HPDE6-E6E7 (cell line): ENCODE data around the gene FBXO10.
"Not testable (repeated sequence)": the region's sequence is repeated elsewhere in the genome, so short reads cannot be mapped to it uniquely, and the experiment has no call there.

ENCODE experiments used
- DNase-seq: peaks from one replicate; pipeline ENCODE4 v3.0.0; 2011; ENCODE audit warnings: missing footprints; ENCODE audit errors: extremely low spot score

The FBXO10 gene

GRCh38 chr9:37551468-37551867 is 24.7 kb downstream of the FBXO10 start:
- DNase-seq, result no peak

GRCh38 chr9:37550781-37551180 is 25.4 kb downstream of the FBXO10 start:
- no peak for DNase-seq

GRCh38 chr9:37549527-37549926 is 26.7 kb downstream of the FBXO10 start:
- no peak for DNase-seq

GRCh38 chr9:37547328-37547878 is 28.8 kb downstream of the FBXO10 start:
- no peak for DNase-seq

- DNase-seq, result no peak
Measured at GRCh38 chr9:37543468-37543867, 32.7 kb downstream of the FBXO10 start.

- DNase-seq, result no peak
Measured at GRCh38 chr9:37542895-37543294, 33.3 kb downstream of the FBXO10 start.

- DNase-seq, result no peak
Measured at GRCh38 chr9:37542488-37542887, 33.7 kb downstream of the FBXO10 start.

GRCh38 chr9:37541465-37541864 is 34.7 kb downstream of the FBXO10 start:
- DNase-seq, result no peak

- no peak for DNase-seq
Measured at GRCh38 chr9:37540634-37541033, 35.5 kb downstream of the FBXO10 start.

GRCh38 chr9:37539634-37540033 is 36.5 kb downstream of the FBXO10 start:
- DNase-seq, result no peak

- no peak for DNase-seq
Measured at GRCh38 chr9:37538099-37538498, 38.1 kb downstream of the FBXO10 start.

- no peak for DNase-seq
Measured at GRCh38 chr9:37534901-37535300, 41.3 kb downstream of the FBXO10 start.

GRCh38 chr9:37534412-37534811 is 41.8 kb downstream of the FBXO10 start:
- DNase-seq, result no peak

- DNase-seq, result no peak
Measured at GRCh38 chr9:37531699-37532098, 44.5 kb downstream of the FBXO10 start.

GRCh38 chr9:37528652-37529471 is 47.3 kb downstream of the FBXO10 start:
- DNase-seq, result peak; percentile 54

GRCh38 chr9:37523916-37524315 is 52.3 kb downstream of the FBXO10 start:
- DNase-seq, result no peak

- DNase-seq, result no peak
Measured at GRCh38 chr9:37522971-37523370, 53.2 kb downstream of the FBXO10 start.

- no peak for DNase-seq
Measured at GRCh38 chr9:37521111-37521510, 55.1 kb downstream of the FBXO10 start.

GRCh38 chr9:37520641-37521040 is 55.5 kb downstream of the FBXO10 start:
- no peak for DNase-seq

GRCh38 chr9:37517923-37518322 is 58.3 kb downstream of the FBXO10 start:
- no peak for DNase-seq

GRCh38 chr9:37515620-37516258 is 60.4 kb downstream of the FBXO10 start:
- DNase-seq, result no peak

- DNase-seq, result no peak
Measured at GRCh38 chr9:37514999-37515398, 61.2 kb downstream of the FBXO10 start.

- DNase-seq, result not testable (repeated sequence)
Measured at GRCh38 chr9:37514415-37514814, 61.8 kb downstream of the FBXO10 start.
